NCI-H1930 (cell line): ENCODE data around the gene SIVA1.
A peak's percentile ranks its signal among the peaks of the same experiment; 100 is the strongest.

Source experiments
- DNase-seq, 2 experiments: peaks; one replicate each; lab custom pipeline; 2025; lab: John Stamatoyannopoulos, UW

Gene SIVA1

DNA sequence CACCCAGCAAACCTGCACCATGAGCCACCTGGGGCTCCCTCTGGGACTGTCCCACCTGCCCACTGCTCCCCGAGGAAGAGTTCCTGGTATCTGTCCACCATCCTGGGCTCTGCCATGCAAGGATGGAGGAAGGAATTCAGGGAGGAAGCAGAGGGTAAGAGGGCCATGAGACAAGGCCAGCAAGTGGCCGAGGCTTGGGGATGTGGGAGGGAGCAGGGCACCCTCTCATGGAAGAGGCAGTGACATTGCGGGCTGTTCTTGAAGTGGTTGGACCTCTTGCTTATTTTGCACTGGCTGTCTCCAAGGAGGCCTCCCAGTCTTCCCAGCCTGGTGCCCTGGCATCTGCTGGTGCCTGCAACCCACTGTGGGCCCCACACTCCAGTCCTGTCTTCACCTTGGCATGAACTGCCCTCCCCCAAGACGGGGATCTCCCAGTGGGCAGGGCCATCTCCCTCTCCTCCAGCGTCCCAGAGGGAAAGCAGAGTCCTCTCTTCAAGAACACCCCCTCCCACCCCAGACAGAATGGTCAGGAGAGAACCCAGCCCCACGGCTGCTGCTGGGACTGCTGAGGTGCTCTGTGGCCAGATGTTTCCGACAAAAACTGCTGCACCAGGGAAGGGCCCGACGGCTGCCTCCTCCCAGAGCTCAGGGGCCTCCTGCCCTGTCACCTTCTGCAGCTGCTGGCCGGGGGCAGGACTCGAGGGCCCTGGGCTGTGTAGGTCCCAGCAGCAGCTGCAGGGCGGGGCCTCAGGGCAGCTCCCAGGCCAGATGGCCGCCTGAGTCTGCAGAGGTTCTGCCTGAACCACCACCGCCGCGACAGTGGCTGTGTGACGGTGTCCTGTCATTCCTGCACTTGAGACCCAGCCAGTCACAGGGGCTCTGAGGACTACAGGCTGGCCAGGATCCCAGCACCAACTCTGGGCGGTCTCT is 44.4 kb downstream of the SIVA1 start:
- no peak for DNase-seq

DNA sequence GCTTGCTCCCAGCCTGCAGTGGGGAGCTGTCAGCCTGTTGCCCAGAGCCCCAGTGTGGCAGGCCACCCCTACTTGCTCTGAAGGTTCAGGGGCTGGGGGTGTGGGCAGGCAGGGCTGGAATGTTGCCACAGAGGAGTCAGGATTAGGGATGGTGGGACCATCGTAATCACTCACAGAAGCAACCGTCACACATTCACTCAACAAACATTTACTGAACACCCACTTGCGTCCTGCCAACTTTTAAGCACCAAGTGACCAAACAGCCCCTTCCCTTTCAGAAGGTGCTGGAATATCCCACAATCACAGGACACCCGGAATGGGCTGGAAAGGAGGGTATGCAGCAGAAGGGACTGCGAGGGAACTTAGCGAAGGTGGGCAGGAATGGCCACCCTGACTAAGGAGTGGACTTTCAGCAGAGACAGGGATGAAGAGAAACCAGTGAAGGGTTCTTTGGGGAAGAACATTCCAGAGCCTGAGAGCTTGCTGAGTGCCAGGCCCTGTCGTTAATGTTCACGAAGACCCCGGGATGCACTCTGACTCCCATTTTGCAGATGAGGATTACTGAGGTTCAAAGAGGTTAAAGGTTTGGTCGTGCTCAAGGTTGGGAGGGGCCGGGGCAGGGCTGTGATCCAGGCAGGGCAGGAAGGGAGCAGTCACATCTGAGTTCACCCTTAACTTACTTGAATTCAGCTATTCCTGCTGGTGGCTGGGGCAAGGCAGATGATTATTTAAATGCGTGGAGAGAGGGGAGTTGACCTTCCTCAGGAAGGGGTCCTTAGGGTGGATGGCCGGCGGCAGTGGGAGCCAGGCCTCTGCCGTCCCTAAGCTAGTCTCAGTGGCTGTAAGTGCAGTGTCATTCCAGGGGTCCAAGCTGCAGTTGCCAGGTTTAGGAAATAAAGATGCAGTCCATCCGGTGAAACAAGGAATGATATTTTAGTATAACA is 45.6 kb downstream of the SIVA1 start:
- DNase-seq: no peak

DNA sequence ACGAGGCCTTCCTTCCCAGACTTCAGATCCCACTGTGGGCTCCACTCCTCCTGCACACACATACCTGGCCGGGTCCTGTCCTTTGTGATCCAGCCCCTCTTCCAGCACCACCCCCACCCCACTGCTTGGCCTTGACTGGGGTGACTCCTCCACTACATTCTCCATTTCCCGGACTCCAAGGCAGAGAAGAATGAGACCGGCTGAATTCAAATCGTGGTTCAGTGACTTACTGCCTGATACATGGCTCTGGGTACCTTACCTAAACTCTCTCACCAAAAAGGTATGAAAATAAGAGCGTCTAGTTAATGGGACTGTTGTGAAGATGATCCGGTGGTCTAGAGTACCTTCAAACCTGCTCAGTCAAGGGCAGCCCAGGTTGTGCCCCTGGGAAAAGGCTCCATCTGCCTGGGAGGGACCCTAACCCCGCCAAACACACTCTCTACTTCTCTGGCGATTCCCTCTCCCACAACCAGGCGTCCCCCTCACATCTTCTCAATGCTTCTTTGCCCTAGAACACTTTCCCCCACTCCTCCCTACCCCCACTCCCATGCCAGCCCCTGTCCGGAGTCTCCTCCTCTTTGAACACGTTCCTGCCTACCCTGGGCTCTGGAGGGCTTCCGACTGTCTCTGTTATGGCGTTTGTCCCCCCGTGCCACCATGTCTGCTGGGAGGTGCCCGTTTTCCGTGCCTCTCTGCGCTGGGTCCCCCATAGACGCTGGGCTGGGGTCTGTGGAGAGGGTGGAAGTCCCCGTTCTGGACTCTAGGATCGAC is 46.5 kb downstream of the SIVA1 start:
- DNase-seq: no peak

DNA sequence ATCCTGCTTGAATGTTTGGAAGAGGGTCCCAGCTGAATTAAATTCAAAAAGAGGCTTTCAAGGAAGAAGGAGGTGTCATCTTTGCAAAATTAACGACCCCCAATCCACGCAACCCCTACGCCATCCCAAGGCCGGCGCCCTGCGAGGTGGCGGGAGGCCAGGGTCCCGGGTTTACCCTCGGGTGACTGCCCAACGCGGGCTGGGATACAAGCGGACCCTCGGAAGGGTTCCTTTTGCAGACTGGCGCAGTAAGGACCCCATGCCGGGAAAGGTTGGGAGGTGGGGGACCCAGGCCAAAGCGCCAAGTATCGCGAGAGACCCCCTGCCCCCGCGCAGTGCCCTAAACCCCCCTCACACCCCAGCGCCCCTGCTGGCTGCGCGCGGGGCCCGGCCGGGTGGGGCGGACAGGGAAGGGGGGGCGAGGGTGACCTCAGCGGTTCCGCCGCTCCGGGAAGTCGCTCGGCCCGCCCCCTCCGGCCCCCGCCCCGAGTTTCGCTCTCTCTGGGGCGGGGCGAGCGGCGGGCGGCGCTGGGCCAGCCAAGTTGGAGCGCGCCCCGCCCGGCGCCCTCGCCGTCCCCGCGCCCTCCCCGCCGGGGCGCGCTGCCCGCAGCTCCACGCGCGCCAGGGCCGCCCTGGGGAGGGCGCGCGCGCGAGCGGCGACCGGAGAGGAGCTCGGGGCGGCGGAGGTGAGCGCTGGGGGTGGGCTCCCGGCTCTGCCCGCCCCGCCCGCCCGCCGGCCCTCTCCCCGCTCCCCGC is 47.2 kb downstream of the SIVA1 start:
- peak; percentile 72 to 84 for DNase-seq

DNA sequence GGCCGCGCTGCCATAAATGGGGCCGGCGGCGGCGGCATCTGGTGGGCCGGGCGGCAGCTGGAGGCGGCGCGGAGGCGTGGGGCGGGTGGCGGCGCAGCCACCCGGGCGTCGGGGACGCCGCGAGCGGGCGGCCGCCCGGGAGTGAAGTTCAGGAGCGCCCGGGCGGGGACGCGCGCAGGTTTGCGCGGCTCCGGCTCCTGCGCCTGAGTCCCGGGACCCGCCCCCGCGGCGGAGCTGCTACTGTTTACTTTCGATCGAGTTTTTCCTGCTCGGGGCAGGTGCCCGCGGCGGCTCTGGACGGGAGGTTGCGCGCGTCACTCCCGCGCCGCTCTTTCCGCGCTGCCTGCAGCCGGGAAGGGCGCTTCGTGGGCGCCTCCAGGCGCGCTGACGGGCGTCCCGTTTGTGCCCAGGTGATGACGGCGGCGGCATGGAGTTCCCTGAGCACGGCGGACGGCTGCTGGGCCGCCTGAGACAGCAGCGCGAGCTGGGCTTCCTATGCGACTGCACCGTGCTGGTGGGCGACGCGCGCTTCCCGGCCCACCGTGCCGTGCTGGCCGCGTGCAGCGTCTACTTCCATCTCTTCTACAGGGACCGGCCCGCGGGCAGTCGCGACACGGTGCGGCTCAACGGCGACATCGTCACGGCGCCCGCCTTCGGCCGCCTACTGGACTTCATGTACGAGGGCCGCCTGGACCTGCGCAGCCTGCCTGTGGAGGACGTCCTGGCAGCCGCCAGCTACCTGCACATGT is 48.0 kb downstream of the SIVA1 start, which contains the start of gene ZBTB42:
TSS of gene ZBTB42 (plus strand) at position 331 of the 749 bp plus-strand sequence. CDS start at position 428, 97 bp downstream.
- DNase-seq: peak in 1 of 2 experiments; percentile 67

DNA sequence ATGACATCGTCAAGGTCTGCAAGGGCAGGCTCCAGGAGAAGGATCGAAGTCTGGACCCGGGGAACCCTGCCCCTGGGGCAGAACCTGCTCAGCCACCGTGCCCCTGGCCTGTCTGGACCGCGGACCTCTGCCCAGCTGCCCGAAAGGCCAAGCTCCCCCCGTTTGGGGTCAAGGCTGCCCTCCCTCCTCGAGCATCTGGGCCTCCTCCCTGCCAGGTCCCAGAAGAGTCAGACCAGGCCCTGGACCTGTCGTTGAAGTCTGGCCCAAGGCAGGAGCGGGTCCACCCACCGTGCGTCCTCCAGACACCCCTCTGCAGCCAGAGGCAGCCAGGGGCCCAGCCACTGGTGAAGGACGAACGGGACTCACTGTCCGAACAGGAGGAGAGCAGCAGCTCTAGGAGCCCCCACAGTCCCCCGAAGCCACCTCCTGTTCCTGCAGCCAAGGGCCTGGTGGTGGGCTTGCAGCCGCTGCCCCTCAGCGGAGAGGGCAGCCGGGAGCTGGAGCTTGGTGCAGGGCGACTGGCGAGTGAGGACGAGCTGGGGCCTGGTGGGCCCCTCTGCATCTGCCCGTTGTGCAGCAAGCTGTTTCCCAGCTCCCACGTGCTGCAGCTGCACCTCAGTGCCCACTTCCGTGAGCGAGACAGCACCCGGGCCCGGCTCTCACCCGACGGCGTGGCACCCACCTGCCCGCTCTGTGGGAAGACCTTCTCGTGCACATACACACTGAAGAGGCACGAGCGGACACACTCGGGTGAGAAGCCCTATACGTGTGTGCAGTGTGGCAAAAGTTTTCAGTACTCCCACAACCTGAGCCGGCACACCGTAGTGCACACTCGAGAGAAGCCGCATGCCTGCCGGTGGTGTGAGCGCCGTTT is 48.8 kb downstream of the SIVA1 start:
- DNase-seq: no peak

DNA sequence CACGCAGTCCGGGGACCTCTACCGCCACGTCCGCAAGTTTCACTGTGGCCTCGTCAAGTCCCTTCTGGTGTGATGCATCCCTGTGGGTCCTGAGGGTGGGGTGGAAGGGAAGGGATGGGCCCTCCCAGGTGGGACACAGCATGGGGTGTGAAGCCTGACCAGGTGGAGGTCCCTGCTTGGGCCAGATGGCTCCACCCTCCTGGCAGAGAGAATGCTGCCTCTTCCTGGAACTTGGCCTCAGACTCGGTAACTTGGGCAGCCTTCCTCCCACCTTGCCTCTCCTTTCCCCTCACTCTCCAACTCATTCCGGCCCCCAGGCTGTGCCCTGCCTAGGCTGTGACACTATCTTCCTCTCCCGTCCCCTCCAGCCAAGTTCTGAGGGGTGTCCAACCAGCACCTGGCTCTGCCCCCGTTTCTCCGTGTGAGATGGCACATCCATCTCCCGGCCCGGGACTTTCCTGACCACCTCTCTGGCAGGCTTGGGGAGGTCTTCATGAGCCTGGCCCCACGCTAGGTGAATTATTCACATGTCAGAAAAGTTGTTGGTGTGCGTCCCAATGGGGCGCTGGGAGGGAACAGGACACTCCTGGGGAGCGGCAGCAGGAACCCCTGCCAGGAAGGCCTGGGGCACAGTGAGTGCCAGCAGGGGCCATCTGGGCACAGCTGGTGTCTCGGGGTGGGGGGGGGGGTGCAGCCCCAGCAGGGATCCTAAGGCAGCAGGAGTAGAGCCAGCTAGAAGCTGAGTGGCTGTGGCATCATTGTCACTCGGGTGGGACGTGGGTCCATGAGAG is 49.6 kb downstream of the SIVA1 start:
- no peak for DNase-seq

DNA sequence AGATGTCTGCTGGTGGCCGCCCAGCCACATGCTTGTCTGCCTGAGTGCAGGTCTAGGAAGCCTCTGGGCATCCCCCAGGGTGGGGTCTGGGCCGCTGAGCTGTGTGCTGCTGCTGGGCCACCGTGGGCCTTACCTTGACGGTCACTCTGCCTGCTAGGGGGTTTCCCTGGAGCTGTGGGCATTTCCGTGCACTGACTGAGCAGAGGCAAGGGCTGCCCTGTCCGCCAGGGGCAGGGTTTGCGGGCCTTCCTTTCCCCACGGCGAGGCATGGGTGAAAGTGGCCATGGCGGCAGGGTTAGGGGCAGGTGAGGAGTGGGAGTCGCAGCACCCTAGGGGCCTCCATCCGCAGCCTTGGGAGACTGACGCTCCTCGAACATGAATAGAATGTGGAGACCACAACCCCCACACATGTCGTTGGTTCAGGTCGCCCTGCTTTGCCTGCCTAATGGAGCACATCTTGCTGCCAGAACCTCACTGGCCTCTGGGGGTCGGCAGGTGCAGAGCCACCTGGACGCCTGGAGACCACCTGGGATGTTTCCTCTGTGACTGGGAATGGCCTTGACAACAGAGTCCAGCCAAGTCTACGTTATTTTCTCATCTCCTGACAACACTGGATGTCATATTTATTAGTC is 50.4 kb downstream of the SIVA1 start:
- no peak for DNase-seq

DNA sequence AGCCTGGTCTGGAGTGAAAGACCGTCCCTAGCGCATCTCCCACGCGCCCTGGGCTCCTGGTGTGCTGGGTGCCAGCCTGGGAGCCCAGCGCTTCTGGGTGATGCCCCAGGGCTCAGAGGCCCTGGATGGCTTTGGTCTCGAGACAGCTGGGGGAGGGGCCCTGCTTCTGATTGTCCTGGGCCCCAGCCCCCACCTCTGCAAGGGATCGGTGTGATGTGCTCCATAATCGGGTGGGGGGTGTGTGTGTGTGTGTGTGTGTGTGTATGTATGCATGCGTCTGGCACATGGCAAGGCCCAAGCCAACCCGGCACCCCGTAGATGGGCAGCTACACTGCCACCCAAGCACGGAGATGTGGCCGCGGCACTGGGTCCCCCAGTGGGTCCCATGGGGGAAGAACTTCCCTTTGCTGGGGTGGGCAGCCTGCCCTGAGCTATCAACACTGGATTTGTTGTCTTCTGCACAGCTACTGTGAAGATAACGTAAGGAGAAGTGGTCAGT is 51.0 kb downstream of the SIVA1 start:
- DNase-seq: no peak

DNA sequence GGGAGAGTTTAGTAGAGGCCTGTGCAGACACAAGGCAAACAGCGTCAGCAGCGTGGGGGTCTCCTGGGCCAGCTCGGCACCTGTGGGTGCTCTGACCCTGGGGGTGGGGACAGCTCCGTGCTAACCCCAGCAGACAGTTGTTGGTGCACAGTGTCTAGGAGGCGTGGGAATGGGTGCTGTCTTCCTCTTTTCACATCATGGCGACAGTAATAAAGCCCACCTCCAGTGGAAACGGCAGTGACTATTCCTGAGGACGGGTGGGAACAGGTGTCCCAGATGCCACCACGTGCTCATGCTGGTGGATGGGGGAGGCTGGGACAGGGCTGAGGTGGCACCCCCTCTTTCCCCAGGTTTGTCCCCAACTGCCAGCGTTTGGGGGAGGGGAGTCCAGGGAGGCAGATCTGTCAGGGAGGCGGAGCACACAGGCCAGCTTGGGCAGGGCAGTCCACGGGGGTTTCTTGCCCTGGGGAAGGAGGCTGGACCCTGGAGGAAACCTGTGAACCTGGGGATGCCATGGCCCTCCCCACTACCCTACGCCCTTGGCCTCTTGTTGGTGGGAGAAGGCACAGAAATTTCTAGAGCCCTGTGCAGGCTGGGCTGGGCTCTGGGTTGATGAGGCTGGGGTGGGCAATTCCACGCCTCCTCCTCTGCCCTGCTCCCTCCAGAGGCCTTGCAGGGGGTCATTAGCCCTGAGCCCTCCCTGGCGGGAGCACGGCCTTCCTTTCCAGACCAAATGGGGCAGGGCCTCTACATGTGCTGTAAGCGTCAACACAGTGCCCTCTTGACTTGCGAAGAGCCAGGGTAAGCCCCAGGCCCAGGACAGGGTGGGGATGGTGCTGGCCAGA is 51.8 kb downstream of the SIVA1 start:
- DNase-seq: no peak

DNA sequence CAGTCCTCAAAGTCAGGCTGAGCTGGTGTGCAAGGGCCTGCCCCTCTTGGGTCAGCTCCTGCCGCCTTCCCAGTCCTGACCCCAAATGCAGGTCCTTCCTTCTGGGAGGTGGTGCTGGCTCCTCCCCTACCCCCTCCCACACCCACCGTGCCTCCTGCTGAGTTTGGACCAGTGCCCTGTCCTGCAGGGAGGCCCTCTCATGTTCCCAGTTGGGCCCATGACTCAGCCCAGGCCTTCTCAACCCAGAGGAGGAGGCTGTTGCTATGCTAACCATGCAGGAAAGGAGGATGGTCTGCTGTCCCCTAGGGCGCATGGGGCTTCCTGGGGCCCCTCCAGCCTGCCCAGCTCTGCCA is 52.4 kb downstream of the SIVA1 start:
- no peak for DNase-seq

DNA sequence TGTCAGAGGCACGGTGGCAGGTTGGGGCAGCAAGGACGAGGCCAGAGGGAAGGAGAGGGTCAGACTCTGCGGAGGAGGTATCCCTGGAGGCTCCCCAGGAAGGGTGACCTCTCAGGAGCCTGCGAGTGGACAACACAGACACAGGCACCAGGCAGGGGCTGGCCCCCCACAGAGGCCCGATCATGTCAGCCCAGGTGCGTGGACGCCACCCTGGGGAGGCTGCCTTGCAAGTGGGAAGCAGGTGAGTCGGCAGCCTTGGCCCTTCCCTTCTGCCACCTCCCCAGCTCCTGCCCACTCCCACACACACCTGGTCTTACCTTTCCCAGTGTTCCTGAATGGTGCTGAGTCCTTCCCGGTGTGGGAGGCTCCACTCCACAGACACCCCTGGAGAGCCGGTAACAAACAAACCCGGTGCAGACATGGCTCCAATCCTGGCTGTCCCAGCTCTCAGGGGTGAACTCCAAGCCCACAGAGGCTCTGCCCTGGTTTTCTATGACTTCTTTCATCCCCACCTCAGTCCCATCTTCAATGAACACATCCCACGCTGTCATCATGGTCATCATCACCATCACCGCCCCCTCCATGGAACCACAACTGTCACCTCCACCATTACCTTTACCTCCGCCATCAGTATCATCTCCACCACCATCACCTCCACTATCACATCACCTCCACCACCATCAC is 53.1 kb downstream of the SIVA1 start:
- no peak for DNase-seq

DNA sequence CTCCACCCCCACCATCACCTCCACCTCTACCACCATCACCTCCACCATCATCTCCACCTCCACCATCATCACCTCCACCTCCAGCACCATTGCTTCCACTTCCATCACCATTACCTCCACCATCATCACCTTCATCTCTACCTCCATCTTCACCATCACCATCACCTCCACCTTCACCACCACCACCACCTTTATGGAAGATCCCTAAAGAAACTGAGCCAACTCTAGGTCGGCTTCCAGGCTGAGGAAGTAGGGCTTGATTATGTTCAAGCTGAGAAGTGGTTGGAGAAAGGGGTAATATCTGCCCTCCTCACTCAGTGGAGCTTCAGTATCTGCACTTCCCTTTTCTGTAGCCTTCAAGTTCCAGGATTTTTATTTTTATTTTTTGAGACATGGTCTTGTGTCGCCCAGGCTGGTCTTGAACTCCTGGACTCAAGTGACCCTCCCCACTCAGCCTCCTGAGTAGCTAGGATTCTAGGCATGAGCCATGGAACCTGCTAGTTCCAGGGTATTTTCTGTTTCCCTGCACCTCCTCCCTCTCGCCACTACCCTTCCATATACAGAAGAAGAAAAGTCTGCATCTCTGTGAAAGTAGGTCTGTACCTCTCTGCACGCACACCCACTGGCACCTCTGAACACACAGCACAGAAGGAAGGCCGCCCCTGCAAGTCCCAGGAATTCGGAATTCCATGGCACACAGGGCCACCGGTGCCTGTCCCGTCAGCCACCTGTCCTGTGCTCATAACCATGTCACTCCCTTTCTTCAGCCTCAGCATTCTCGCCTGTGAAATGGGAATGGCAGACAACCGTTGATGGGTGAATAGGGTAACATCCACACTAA is 53.9 kb downstream of the SIVA1 start:
- no peak for DNase-seq

DNA sequence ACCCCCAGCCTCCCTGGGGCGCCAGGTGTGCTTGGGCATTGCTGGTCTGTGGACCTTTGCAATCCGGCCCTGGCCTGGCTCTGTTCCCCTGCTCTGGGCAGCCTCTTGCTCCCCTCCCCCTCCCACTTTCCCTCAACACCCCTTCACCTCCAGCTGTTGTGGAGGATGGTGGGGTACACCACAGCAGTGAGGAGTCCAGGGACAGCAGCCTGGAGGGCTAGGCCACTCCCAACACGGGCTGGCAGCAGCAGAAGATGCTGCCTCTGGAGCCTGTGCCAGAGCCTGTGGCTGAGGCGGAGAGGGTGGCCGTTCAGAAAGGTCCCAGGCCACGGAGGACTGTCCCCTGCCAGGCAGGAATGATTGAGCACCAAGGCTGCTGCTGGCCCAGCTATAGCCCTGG is 55.5 kb downstream of the SIVA1 start:
- no peak for DNase-seq
